ENCODE data around the gene NXPE3.
"Not testable (repeated sequence)": the region's sequence is repeated elsewhere in the genome, so short reads cannot be mapped to it uniquely, and the experiment has no call there.

Gene NXPE3

GRCh38 chr3:101758224-101758623, 20.8 kb upstream of the NXPE3 start:
- TF ChIP-seq CTCF (IDR thresholded peaks at IDR 0.05), result no peak
- DNase-seq (ENCODE audit: low spot score), result no peak
- H3K4me3 ChIP-seq, result no peak overlapping the region
- no peak overlapping the region for H3K27ac ChIP-seq

- Histone ChIP-seq H3K27ac (no peak overlapping the region), H3K4me3 (no peak overlapping the region)
- no peak for DNase-seq (ENCODE audit: low spot score)
These were observed 16.9 kb upstream of the NXPE3 start for GRCh38 chr3:101762041-101762646.

GRCh38 chr3:101777745-101778281, 1.2 kb upstream of the NXPE3 start:
- H3K4me3 ChIP-seq; H3K27ac ChIP-seq; DNase-seq (ENCODE audit: low spot score): not testable (repeated sequence)

More at GRCh38 chr3:101762041-101762646, 16.9 kb upstream of the NXPE3 start:
- TF ChIP-seq CTCF (IDR thresholded peaks at IDR 0.05), result no peak

GRCh38 chr3:101778385-101779046, 495 bp upstream of the NXPE3 start:
- TF ChIP-seq CTCF (IDR thresholded peaks at IDR 0.05), result no peak
- peak overlapping the region; percentile 73 to 91 for H3K27ac ChIP-seq
- DNase-seq (ENCODE audit: low spot score), result no peak
- H3K4me3 ChIP-seq, result peak overlapping the region; percentile 84

- H3K4me3 ChIP-seq, result peak overlapping the region; percentile 84
- no peak for TF ChIP-seq CTCF (IDR thresholded peaks at IDR 0.05)
- H3K27ac ChIP-seq, result peak overlapping the region; percentile 73 to 91
- no peak for DNase-seq (ENCODE audit: low spot score)
These were observed 891 bp downstream of the NXPE3 start for GRCh38 chr3:101779822-101780381.

GRCh38 chr3:101780661-101781060, 1.6 kb downstream of the NXPE3 start:
- Histone ChIP-seq H3K27ac (peak overlapping the region in 1 of 2 donors; percentile 73), H3K4me3 (peak overlapping the region; percentile 84)
- TF ChIP-seq CTCF (IDR thresholded peaks at IDR 0.05), result no peak
- no peak for DNase-seq (ENCODE audit: low spot score)

GRCh38 chr3:101781166-101781565, 2.2 kb downstream of the NXPE3 start:
- no peak for DNase-seq (ENCODE audit: low spot score)
- no peak for TF ChIP-seq CTCF (IDR thresholded peaks at IDR 0.05)
- H3K27ac ChIP-seq, result no peak overlapping the region
- H3K4me3 ChIP-seq, result peak overlapping the region; percentile 84

All from coronary artery (tissue), 2 donors.